Prostate gland (tissue), 2 donors: ENCODE results near the gene WWOX.

Source experiments
- CTCF ChIP-seq, 4 experiments: fragments of 200-600 bp in 2 of 4; fragments of 450-650 bp in 2 of 4; sonication (generic) in 2 of 4; IDR thresholded peaks; 1 replicate in 3 of 4; 2 replicates in 1 of 4; pipeline ENCODE4 v1.5.1; 2016 to 2019; ENCODE audit warnings: antibody characterized with exemption in 4 of 4, mild to moderate bottlenecking in 2 of 4, moderate library complexity in 2 of 4
- POLR2A ChIP-seq: fragments of 450-650 bp; IDR thresholded peaks from one replicate; pipeline ENCODE4 v1.6.1; 2016; ENCODE audit warnings: antibody characterized with exemption, mild to moderate bottlenecking
- POLR2AphosphoS5 ChIP-seq: sonication (generic); formaldehyde crosslinking; IDR thresholded peaks from one replicate; pipeline ENCODE4 v1.6.1; 2017; ENCODE audit warnings: antibody characterized with exemption

- no peak for TF ChIP-seq POLR2A
- no peak for TF ChIP-seq CTCF (IDR thresholded peaks at IDR 0.05)
- TF ChIP-seq POLR2AphosphoS5: no peak
Observed at GRCh38 chr16:79054211-79054984, 954.9 kb downstream of the WWOX start.
